ENCODE data around the gene RPS6KA1.
"Not testable (repeated sequence)": the region's sequence is repeated elsewhere in the genome, so short reads cannot be mapped to it uniquely, and the experiment has no call there.

The RPS6KA1 gene

GRCh38 chr1:26607186-26607585, 77.6 kb downstream of the RPS6KA1 start:
- Histone ChIP-seq H3K27me3 (peaks cover 0 to 6% of the 10 kb centered on the region in 2 donors), H3K9me3 (no peaks in the 10 kb centered on the region), H3K36me3 (no peaks in the 10 kb centered on the region), H3K4me1 (no peaks in the 10 kb centered on the region), H3K27ac (no peak overlapping the region), H3K4me3 (no peak overlapping the region)
- intact Hi-C loops (cut with DNase I; ENCODE audit: low total_unique reads), result no loop called here
- no peak for DNase-seq
- no peak for TF ChIP-seq CTCF (IDR thresholded peaks at IDR 0.05)

- intact Hi-C loops (cut with DNase I; ENCODE audit: low total_unique reads), result no loop called here
- DNase-seq, result no peak
Observed at GRCh38 chr1:26608895-26609294, 79.3 kb downstream of the RPS6KA1 start.

DNA sequence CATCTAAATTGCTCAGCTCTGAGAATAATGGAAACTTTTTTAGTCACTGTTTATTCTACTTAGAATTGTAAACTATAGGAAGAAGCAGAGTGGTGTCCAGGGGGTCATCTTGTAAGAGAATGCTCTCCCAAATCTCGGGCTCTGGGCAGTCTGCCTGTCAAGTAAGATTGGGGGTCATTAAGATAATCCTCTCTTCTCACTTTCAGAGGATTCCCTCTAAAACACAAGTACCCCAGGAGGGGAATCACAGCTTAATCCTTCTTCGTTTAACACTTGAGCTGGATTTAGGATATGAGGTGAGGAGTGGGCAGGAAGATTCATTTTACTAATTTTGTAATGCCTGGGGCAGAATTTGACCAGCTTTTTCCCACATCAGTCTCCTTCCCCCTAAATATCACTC, 81.2 kb downstream of the RPS6KA1 start:
- H3K27ac ChIP-seq, result no peak overlapping the region
- H3K27me3 ChIP-seq, result peaks cover 0 to 6% of the 10 kb centered on the region in 2 donors
- intact Hi-C loops (cut with DNase I; ENCODE audit: low total_unique reads), result no loop called here
- H3K9me3 ChIP-seq, result no peaks in the 10 kb centered on the region
- no peak for DNase-seq
- TF ChIP-seq CTCF (IDR thresholded peaks at IDR 0.05), result no peak
- no peaks in the 10 kb centered on the region for H3K4me1 ChIP-seq
- H3K36me3 ChIP-seq, result no peaks in the 10 kb centered on the region
- no peak overlapping the region for H3K4me3 ChIP-seq

More at GRCh38 chr1:26608895-26609294, 79.3 kb downstream of the RPS6KA1 start:
- no peak overlapping the region for H3K4me3 ChIP-seq
- no peaks in the 10 kb centered on the region for H3K36me3 ChIP-seq
- H3K27me3 ChIP-seq, result peaks cover 0 to 6% of the 10 kb centered on the region in 2 donors
- H3K9me3 ChIP-seq, result no peaks in the 10 kb centered on the region
- no peak for TF ChIP-seq CTCF (IDR thresholded peaks at IDR 0.05)
- no peaks in the 10 kb centered on the region for H3K4me1 ChIP-seq
- H3K27ac ChIP-seq, result no peak overlapping the region

DNA sequence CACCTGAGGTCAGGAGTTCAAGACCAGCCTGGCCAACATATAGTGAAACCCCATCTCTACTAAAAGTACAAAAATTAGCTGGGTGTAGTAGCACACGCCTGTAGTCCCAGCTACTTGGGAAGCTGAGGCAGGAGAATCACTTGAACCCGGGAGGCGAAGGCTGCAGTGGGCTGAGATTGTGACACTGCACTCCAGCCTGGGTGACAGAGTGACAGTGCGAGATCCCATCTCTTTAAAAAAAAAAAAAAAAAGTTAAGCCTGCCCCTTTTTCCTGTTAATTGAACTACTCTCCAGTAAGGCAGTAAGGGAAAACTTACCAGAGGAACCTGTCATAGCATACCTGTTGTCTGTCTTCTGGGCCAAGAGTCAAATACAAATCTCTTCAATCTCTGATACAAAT, 83.1 kb downstream of the RPS6KA1 start:
- H3K9me3 ChIP-seq; DNase-seq; H3K4me1 ChIP-seq; H3K4me3 ChIP-seq; H3K36me3 ChIP-seq; H3K27ac ChIP-seq; intact Hi-C loops (cut with DNase I; ENCODE audit: low total_unique reads); H3K27me3 ChIP-seq: not testable (repeated sequence)

DNA sequence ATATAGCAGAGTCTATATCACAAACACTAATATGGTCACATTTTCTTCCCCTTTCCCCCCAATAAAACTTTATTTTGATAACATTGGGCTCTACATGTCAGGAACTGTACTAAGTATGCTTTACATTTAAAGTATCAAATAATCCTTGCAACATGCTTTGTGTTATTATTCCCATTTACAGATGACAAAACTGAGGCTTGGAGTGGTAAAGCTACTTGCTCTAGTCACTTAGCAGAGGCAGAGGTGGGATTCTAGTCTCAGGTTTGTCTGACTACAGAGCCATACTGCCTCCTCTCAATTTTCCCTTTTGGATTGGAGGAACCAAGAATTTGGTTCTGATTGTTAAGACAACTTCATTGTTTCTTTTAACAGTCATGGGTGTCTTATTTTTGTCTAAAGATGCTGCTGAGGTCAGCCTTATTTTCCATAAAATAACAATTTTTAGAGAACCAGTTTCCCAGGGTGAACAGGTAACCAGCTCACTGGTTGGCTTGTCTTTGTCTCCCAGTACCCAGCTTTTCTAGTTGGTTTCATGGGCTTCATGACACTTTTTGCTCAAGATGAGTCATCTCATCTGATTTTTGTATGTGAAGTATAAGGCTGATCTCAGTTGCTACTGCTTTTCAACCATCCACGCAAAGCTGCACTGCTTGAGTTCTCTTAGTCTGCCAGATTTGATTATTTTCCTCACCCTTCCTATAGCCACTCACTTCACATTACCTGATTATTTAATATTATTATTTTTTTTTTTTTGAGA, 85.3 kb downstream of the RPS6KA1 start:
- H3K4me1 ChIP-seq, result peaks cover 0 to 16% (median 11%) of the 10 kb centered on the region in 4 donors
- intact Hi-C loops (cut with DNase I; ENCODE audit: low total_unique reads), result no loop called here
- no peaks in the 10 kb centered on the region for H3K9me3 ChIP-seq
- no peaks in the 10 kb centered on the region for H3K36me3 ChIP-seq
- TF ChIP-seq CTCF (IDR thresholded peaks at IDR 0.05), result no peak
- H3K27me3 ChIP-seq, result peaks cover 0 to 3% of the 10 kb centered on the region in 2 donors
- H3K27ac ChIP-seq, result no peak overlapping the region
- no peak overlapping the region for H3K4me3 ChIP-seq
- no peak for DNase-seq

- intact Hi-C loops (cut with DNase I; ENCODE audit: low total_unique reads), result no loop called here
- no peak overlapping the region for H3K4me3 ChIP-seq
Observed at GRCh38 chr1:26616881-26617280, 87.3 kb downstream of the RPS6KA1 start.

More at GRCh38 chr1:26616881-26617280, 87.3 kb downstream of the RPS6KA1 start:
- DNase-seq, result no peak
- peaks cover 0 to 20% (median 11%) of the 10 kb centered on the region in 4 donors for H3K4me1 ChIP-seq
- H3K9me3 ChIP-seq, result no peaks in the 10 kb centered on the region
- no peaks in the 10 kb centered on the region for H3K27me3 ChIP-seq
- H3K27ac ChIP-seq, result no peak overlapping the region
- TF ChIP-seq CTCF (IDR thresholded peaks at IDR 0.05), result no peak
- H3K36me3 ChIP-seq, result no peaks in the 10 kb centered on the region
